A172 (cell line): ENCODE data around the gene SLC10A1. TPM values are rescaled to one million over a fixed set of nuclear protein-coding genes. Genes with fewer than 3 reads are reported as not detected.

ENCODE experiments used
- DNase-seq: peaks from one replicate; pipeline ENCODE4 v3.0.0-alpha.2; 2015; ENCODE audit warnings: low spot score
- total RNA-seq: library from RNA; depleted of rRNA; stranded (reverse); fragments of >200 nt; shearing (Covaris generic); gene quantifications from 2 replicates; pipeline ENCODE4 v1.2.3, GENCODE V29; 2014

The SLC10A1 gene
- total RNA-seq, 1 experiment from 2014 or later, result 0.03 TPM

DNA sequence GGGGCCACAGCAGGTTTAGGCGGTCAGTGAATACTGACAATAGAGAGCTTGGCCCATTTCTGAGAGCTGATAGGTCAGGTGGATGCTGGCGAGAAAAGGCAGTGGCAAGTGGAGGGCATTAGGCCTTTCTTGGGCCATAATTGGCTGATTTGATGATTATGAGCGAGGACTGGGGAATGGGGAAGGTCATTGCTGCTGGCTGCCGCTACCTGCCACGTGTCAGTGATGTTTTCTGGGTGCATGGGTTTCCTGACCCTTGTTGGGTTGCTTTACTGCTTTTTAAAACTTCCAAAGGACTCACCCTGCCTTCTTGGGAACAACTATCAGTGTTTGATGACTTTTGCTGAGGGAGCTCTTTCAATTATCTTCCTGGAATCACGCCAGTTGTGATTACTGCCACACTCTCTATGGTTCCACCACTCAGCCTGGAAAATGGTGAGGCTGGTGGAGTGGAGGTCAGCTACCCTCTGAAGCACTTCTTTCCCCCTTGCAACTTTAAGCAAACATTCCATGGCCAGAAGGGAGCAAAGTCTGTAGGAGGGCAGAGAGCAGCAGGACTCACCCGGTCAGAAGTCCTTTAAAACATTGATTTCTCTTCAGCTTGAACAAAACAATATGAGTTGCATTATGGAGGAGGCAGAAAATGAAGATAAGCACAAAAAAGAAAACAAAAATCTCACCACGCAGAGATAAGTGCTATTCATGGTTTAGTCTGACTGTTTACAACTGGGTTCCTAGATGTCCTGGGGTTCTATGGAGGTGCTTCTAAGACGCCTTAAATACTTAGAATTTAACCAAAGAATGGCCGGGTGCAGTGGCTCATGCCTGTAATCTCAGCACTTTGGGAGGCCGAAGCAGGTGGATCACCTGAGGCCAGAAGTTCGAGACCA lies 12.1 kb upstream of the SLC10A1 start:
- DNase-seq, result no peak

- DNase-seq, result no peak
These were observed 10.2 kb upstream of the SLC10A1 start for GRCh38 chr14:69807192-69807591.

DNA sequence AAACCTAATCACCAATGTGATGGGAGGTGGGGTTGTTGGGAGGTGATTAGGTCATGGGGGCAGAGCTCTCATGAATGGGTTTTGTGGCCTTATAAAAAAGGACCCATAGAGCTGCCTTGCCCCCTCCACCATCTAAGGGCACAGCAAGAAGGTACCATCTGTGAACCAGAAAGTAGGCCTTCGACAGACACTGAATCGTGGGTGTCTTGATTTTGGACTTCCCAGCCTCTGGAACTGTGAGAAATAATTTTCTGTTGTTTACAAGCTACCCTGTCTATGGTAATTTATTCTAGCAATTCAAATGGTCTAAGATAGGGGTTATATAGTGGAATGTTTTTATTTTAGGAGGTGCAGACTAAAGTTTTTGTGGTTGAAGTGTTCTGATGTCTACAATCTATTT lies 7.9 kb upstream of the SLC10A1 start:
- no peak for DNase-seq

- no peak for DNase-seq
These were observed 6.7 kb upstream of the SLC10A1 start for GRCh38 chr14:69803753-69804152.

GRCh38 chr14:69798339-69798735 lies 1.3 kb upstream of the SLC10A1 start:
- DNase-seq, result no peak

GRCh38 chr14:69797573-69798338 lies 715 bp upstream of the SLC10A1 start:
- DNase-seq, result no peak

DNA sequence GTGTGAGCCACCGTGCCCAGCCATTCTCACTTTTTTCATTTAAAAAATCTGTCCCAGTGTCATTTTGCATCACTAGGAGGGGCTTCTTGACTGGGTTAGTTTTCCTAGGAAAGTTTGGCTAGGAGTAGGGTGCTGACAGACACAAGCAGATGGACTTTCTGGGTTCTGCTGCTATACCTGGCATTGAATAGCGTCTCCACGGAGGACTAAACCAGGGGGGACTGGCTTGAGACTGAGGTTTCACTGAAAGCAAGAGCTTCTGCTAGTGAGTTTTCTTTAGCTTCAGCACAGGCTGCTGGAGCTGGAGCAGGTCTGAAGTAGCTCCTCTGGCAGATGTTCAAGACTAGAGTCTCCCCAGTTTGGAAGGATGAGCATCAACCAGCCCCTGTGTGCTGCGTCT lies 1.4 kb downstream of the SLC10A1 start:
- DNase-seq, result no peak

GRCh38 chr14:69794791-69795190 lies 2.2 kb downstream of the SLC10A1 start:
- no peak for DNase-seq

DNA sequence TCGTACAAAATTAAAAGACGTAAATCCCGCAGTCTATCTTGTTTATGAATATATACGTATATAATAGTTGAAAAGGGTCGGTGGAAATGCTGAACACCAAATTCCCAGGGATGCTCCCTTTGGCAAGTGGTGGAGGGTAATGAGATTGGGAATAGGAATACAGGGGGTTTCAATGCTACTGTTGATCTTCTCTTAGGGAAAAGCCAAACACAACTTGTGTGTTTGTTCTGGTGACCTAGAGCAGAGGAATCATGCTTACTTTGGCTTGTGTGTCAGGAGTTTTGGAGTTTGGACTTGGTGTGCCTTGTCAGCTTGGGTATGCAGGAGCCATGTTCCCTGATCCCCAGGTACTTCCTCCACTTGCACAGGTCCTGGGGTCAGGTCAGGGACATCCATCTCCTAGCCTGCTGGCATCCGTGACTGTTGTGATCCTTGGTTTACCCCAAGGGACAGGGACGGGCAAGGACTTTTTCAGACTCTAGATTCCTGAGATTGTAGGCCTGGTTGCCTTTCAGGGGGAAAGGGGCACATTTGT lies 4.1 kb downstream of the SLC10A1 start:
- no peak for DNase-seq

GRCh38 chr14:69789118-69789640 lies 7.9 kb downstream of the SLC10A1 start:
- no peak for DNase-seq

GRCh38 chr14:69786603-69787002 lies 10.4 kb downstream of the SLC10A1 start:
- DNase-seq, result no peak

DNA sequence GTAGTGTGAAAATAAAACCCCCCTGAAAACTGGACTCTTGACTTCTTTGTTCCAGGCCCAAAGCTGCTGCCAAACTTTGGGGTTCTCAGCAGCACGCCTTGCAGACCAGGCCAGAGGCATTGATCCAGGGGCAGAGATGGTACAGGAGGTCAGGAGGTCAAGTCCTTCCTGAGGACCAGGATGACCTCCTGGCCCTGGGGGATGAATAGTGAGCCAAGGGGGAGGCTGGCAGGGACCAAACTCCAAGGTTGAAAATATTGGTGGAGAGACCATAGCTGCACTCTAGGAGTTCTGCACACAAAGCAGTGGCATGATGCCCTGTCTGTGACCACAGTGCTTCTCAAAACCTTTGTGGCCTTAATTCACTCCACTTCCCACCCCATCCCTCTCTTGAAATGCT lies 12.1 kb downstream of the SLC10A1 start:
- no peak for DNase-seq

- no peak for DNase-seq
These were observed 16.1 kb downstream of the SLC10A1 start for GRCh38 chr14:69780952-69781351.

DNA sequence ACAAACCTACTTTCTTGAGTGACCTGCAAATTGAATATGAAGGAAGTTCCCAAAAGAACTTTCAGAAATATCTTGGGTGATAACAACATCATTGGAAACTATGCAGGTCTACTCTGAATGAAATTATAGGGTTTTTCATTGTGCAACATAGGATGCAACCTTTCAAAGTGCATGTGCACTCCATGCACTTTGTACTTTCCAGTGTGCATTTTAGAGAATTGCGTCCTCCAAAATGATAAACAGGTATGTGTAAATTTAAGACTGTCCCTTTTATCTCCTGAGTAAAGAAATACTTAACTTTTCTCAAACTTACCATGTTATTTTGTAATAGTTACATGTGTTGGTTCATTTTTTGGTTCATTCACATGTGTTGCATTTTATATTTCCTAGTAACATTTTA lies 16.9 kb downstream of the SLC10A1 start:
- no peak for DNase-seq

- DNase-seq, result no peak
These were observed 18.0 kb downstream of the SLC10A1 start for GRCh38 chr14:69779088-69779487.

GRCh38 chr14:69776875-69777453 lies 20.1 kb downstream of the SLC10A1 start:
- DNase-seq, result no peak

DNA sequence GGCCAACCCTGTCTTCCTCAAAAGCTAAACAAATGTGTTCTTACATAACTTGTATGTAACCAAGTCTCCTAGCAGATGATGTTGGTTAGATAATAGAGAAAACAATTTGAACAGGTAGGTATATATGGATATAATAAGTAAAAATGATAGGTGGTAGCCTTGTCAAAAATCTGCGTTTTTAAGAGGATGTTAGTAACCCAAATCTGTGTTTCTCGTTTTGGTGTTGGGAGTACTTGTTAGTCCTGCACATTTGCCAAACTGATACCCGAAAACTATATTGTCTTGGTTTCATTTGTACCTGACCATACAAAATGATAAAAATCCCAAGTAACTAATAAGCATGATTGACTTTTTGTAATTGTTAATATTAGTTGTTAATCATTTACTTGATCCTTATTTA lies 22.0 kb downstream of the SLC10A1 start:
- DNase-seq, result no peak

DNA sequence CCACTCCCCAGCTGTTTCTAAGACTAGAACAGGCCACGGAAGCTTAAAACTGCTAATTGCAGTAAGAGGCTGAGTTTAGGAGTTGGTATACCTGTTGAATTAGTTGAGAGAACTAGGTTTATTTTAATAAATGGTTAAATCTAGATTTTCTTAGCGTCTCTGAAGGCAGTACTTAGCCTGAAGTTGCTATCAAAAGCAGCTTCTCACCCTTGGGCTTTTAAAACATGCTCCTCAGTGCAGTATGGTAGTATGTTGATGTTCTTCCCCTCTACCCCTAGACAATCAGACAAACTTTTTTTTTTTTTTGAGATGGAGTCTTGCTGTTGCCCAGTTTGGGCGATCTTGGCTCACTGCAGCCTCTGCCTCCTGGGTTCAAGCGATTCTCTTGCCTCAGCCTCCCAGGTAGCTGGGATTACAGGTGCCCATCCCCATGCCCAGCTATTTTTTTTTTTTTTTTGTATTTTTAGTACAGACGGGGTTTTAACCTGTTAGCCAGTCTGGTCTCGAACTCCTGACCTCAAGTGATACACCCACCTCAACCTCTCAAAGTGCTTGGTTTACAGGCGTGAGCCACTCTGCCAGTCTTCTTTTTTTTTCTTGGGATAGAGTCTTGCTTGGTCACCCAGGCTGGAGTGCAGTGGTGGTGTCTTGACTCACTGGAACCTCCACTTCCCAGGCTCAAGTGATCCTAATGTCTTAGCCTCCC lies 23.3 kb downstream of the SLC10A1 start:
- DNase-seq, result no peak

GRCh38 chr14:69772082-69773017 lies 24.7 kb downstream of the SLC10A1 start:
- no peak for DNase-seq

DNA sequence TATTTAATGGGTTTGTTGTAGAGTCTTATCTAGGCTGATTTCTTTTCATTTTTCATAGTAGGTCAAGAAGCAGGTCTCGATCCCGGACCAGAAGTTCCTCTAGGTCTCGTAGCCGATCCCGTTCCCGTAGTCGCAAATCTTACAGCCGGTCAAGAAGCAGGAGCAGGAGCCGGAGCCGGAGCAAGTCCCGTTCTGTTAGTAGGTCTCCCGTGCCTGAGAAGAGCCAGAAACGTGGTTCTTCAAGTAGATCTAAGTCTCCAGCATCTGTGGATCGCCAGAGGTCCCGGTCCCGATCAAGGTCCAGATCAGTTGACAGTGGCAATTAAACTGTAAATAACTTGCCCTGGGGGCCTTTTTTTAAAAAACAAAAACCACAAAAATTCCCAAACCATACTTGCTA lies 25.9 kb downstream of the SLC10A1 start:
- no peak for DNase-seq
